Measurements from ENCODE around the gene XNDC1N. TPM values are rescaled to one million over a fixed set of nuclear protein-coding genes. Genes with fewer than 3 reads are reported as not detected.

The XNDC1N gene, protein sequence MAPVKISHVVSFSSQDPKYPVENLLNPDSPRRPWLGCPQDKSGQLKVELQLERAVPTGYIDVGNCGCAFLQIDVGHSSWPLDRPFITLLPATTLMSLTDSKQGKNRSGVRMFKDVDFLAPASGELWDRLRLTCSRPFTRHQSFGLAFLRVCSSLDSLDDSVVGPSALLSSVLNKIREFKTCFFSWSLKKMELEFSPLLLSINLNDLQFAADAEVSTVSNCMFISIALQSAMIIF
- total RNA-seq (ENCODE audit: low replicate concordance), result 6.6 and 14.8 TPM in 2 replicates

DNA sequence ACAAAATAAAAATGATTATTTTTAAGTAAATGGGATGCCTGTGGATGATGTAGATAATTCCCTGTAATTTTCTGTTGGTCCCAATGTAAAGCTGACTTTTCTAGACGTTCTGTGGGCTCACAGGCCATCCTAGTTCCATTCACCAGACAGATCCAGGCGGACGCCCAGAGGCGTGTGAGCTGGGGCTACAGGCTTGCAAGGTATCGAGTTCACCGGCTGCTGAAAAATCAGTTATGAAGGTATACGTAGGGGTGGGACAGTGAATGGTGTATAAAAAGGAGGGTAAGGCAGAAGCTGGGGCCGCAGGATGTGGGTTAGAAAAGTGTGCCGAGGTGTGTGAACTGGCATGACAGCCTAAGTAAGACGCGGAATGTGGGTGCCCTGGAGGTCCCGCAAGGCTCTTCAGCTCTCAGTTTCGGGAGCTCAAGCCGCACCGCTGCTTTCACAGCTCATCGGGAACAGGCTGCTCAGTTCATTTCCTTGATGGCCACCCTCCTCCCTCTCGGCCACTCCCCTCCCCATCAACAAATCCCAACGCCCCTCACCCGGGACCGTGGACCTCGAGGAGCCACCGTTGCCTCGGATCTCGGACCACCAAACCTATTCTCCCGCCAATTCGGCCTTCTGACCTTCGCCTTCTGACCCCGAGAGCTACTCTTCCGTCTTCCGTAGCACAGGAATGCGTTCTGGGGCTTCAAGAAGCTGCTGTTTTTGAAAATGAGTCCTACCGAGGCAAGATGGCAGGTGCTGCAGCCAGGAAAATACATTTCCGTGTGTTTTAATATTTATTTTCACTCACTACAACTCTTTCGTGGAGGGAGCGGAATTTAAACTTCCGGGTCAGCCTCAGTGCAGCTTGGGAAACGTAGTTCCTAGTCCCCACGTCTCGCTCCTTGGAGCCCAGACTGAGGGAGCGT lies at the start of gene XNDC1N:
Gene XNDC1N (minus strand): TSS at position 775 of the 917 bp plus-strand sequence. CDS start 5,241 bp downstream, outside the sequence.
- Histone ChIP-seq H2AFZ (replicated peaks) (peak within 1 kb of the TSS; percentile 100), H3K4me1 (peaks cover 13% of the 10 kb centered on the region), H3K4me2 (peak within 1 kb of the TSS; percentile 96), H3K9ac (peak within 1 kb of the TSS; percentile 82), H3K79me2 (ENCODE audit: low read depth) (peaks cover 60% of the 10 kb centered on the region), H3K4me3 (peak within 1 kb of the TSS; percentile 81), H3F3A (ENCODE audit: low read depth) (no peaks in the 10 kb centered on the region), H3K36me3 (no peaks in the 10 kb centered on the region), H3K27me3 (no peaks in the 10 kb centered on the region), H4K20me1 (ENCODE audit: low read depth) (peaks cover 27% of the 10 kb centered on the region), H3K27ac (peak within 1 kb of the TSS; percentile 90), H3K9me3 (ENCODE audit: low read depth) (no peaks in the 10 kb centered on the region)
- Mint-ChIP-seq H3K27ac (peak within 1 kb of the TSS; percentile 100), H3K36me3 (peaks cover 2% of the 10 kb centered on the region), H3K27me3 (ENCODE audit: insufficient read depth, low read depth) (peaks cover 5% of the 10 kb centered on the region), H3K4me3 (peak within 1 kb of the TSS; percentile 97), H3K4me1 (peaks cover 24% of the 10 kb centered on the region), H3K9me3 (no peaks in the 10 kb centered on the region)
- TF ChIP-seq EZH2 (IDR thresholded peaks at IDR 0.05) (no peak), EZH2phosphoT487 (IDR thresholded peaks at IDR 0.05) (no peak)
- TF ChIP-seq, protein P1, sequence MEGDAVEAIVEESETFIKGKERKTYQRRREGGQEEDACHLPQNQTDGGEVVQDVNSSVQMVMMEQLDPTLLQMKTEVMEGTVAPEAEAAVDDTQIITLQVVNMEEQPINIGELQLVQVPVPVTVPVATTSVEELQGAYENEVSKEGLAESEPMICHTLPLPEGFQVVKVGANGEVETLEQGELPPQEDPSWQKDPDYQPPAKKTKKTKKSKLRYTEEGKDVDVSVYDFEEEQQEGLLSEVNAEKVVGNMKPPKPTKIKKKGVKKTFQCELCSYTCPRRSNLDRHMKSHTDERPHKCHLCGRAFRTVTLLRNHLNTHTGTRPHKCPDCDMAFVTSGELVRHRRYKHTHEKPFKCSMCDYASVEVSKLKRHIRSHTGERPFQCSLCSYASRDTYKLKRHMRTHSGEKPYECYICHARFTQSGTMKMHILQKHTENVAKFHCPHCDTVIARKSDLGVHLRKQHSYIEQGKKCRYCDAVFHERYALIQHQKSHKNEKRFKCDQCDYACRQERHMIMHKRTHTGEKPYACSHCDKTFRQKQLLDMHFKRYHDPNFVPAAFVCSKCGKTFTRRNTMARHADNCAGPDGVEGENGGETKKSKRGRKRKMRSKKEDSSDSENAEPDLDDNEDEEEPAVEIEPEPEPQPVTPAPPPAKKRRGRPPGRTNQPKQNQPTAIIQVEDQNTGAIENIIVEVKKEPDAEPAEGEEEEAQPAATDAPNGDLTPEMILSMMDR (IDR thresholded peaks at IDR 0.05), result no peak
- DNase-seq (ENCODE audit: low spot score), result peak; percentile 91

DNA sequence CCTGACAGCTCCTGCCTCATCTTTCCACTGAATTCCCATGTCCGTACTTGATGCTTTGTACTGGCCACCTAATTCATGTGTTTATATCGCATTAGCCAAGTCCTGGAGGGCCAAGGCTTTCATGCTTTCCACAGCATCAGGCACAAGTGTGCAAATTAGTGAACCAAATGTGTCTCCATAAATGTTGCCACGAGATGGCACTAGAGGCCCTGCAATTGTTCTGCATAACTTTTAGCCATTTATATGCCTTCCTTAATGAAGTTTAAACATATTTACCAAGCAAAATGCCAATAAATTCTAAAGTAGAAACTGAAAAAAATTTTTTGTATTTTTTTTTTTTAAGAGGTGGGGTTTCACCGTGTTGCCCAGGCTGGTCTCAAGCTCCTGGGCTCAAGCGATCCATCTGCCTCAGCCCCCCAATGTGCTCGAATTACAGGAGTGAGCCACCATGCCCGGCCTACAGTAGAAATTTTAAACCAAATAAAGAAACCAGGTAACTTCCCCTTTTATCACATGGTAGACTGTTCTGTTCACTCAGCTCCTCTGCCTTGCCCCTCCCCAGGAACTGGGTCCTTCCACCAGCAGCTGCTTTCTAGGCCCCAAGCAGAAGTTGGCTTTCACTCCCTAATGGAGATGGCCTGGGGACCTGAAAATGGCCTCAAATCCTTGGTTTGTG lies 49.5 kb upstream of the XNDC1N start:
- Mint-ChIP-seq H3K27ac (no peak overlapping the region), H3K27me3 (ENCODE audit: insufficient read depth, low read depth) (peaks cover 2% of the 10 kb centered on the region), H3K4me1 (no peaks in the 10 kb centered on the region), H3K9me3 (no peaks in the 10 kb centered on the region), H3K36me3 (peaks cover 18% of the 10 kb centered on the region), H3K4me3 (no peak overlapping the region)
- no peaks in the 10 kb centered on the region for H4K20me1 ChIP-seq (ENCODE audit: low read depth)
- H3K27ac ChIP-seq, result no peak overlapping the region
- peaks cover 4% of the 10 kb centered on the region for H3K36me3 ChIP-seq
- H3K4me2 ChIP-seq, result no peak overlapping the region
- peak; percentile 47 for DNase-seq (ENCODE audit: low spot score)
- H3K79me2 ChIP-seq (ENCODE audit: low read depth), result no peaks in the 10 kb centered on the region
- TF ChIP-seq EZH2phosphoT487 (IDR thresholded peaks at IDR 0.05) (no peak), EZH2 (IDR thresholded peaks at IDR 0.05) (no peak)
- TF ChIP-seq, protein P1 (IDR thresholded peaks at IDR 0.05), result peak; percentile 70
- no peak overlapping the region for H3K9ac ChIP-seq
- no peaks in the 10 kb centered on the region for H3K4me1 ChIP-seq
- no peak overlapping the region for H3K4me3 ChIP-seq
- H3K27me3 ChIP-seq, result no peaks in the 10 kb centered on the region
- no peak overlapping the region for H2AFZ ChIP-seq (replicated peaks)
- H3F3A ChIP-seq (ENCODE audit: low read depth), result no peaks in the 10 kb centered on the region
- no peaks in the 10 kb centered on the region for H3K9me3 ChIP-seq (ENCODE audit: low read depth)

DNA sequence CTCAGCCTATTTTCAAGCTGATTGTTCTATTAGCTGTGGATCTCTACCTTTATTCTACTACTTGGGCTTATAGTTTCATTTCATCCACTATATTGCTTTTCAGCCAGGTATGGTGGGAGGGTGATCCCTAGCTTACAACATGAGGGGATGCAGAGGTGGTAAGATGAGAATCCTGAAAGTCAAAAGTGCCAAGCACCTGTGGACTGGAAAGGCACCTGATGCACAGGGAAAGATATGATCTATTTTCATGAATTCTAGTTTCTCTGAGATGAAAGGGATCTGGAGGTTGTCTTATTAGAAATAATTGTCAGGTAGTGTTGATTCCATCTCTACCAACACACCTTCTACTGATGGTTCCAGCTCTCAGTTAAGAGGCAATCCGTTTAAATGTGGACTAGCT lies 48.7 kb upstream of the XNDC1N start:
- H3K36me3 Mint-ChIP-seq, result peaks cover 16% of the 10 kb centered on the region
- Histone ChIP-seq H3K9ac (no peak overlapping the region), H3K9me3 (ENCODE audit: low read depth) (no peaks in the 10 kb centered on the region), H3K4me1 (no peaks in the 10 kb centered on the region), H2AFZ (replicated peaks) (no peak overlapping the region), H4K20me1 (ENCODE audit: low read depth) (no peaks in the 10 kb centered on the region), H3K4me3 (no peak overlapping the region), H3F3A (ENCODE audit: low read depth) (no peaks in the 10 kb centered on the region), H3K36me3 (peaks cover 4% of the 10 kb centered on the region), H3K27ac (no peak overlapping the region), H3K27me3 (no peaks in the 10 kb centered on the region), H3K79me2 (ENCODE audit: low read depth) (no peaks in the 10 kb centered on the region), H3K4me2 (no peak overlapping the region)
- H3K9me3 Mint-ChIP-seq, result no peaks in the 10 kb centered on the region
- H3K27ac Mint-ChIP-seq, result no peak overlapping the region
- H3K27me3 Mint-ChIP-seq (ENCODE audit: insufficient read depth, low read depth), result no peaks in the 10 kb centered on the region
- no peak overlapping the region for H3K4me3 Mint-ChIP-seq
- H3K4me1 Mint-ChIP-seq, result no peaks in the 10 kb centered on the region
- no peak for DNase-seq (ENCODE audit: low spot score)
- no peak for TF ChIP-seq EZH2phosphoT487 (IDR thresholded peaks at IDR 0.05)
- TF ChIP-seq EZH2 (IDR thresholded peaks at IDR 0.05), result no peak
- TF ChIP-seq, protein P1 (IDR thresholded peaks at IDR 0.05), result no peak

Measured in neural progenitor cell (in vitro differentiated cells).